H9 (cell line): ENCODE results near the gene SPHK2. TPM values are rescaled to one million over a fixed set of nuclear protein-coding genes. Genes with fewer than 3 reads are reported as not detected.

Source experiments
- DNase-seq: peaks from one replicate; pipeline ENCODE4 v3.0.0-alpha.2; 2017
- H2AFZ ChIP-seq: one replicate; pipeline ENCODE4 v1.6.1; 2013; ENCODE audit warnings: mild to moderate bottlenecking, low read length, control low read depth, moderate library complexity
- H2AK5ac ChIP-seq: 2 replicates; pipeline ENCODE4 v1.6.1; 2013; ENCODE audit warnings: low read length, control low read depth, mixed read lengths; ENCODE audit not compliant: insufficient read length
- H2BK120ac ChIP-seq: one replicate; pipeline ENCODE4 v1.6.1; 2013; ENCODE audit warnings: low read depth, mild to moderate bottlenecking, low read length, control low read depth, inconsistent platforms; ENCODE audit not compliant: poor library complexity, severe bottlenecking
- H2BK12ac ChIP-seq: 2 replicates; pipeline ENCODE4 v1.6.1; 2013; ENCODE audit warnings: low read length, control low read depth, mixed read lengths, low read depth; ENCODE audit not compliant: insufficient read length
- H2BK15ac ChIP-seq: 2 replicates; pipeline ENCODE4 v1.6.1; 2013; ENCODE audit warnings: low read depth, low read length, control low read depth
- H2BK20ac ChIP-seq: one replicate; pipeline ENCODE4 v1.6.1; 2013; ENCODE audit warnings: low read depth, mild to moderate bottlenecking, low read length, control low read depth, inconsistent platforms; ENCODE audit not compliant: poor library complexity, severe bottlenecking
- H2BK5ac ChIP-seq: 2 replicates; pipeline ENCODE4 v1.6.1; 2013; ENCODE audit warnings: low read length, control low read depth, mixed read lengths; ENCODE audit not compliant: insufficient read length
- H3K14ac ChIP-seq: 2 replicates; pipeline ENCODE4 v1.6.1; 2013; ENCODE audit warnings: low read length, control low read depth; ENCODE audit not compliant: insufficient read depth
- H3K18ac ChIP-seq: 2 replicates; pipeline ENCODE4 v1.6.1; 2013; ENCODE audit warnings: low read depth, mild to moderate bottlenecking, mixed read lengths, low read length, control low read depth; ENCODE audit not compliant: insufficient read length
- H3K23ac ChIP-seq: 2 replicates; pipeline ENCODE4 v1.6.1; 2013; ENCODE audit warnings: low read length, control low read depth, mixed read lengths, low read depth; ENCODE audit not compliant: insufficient read length
- H3K23me2 ChIP-seq: 2 replicates; pipeline ENCODE4 v1.6.1; 2013; ENCODE audit warnings: low read depth, mild to moderate bottlenecking, mixed read lengths, low read length, control low read depth; ENCODE audit not compliant: insufficient read length, poor library complexity, severe bottlenecking
- H3K27ac ChIP-seq: 2 replicates; pipeline ENCODE4 v1.5.1; 2013; ENCODE audit warnings: low read length, control low read depth, mixed read lengths, low read depth; ENCODE audit not compliant: insufficient read length
- H3K27me3 ChIP-seq: 2 replicates; pipeline ENCODE4 v1.6.1; 2013; ENCODE audit warnings: low read length, control low read depth, inconsistent platforms; ENCODE audit not compliant: insufficient read depth
- H3K4ac ChIP-seq: 2 replicates; pipeline ENCODE4 v1.6.1; 2013; ENCODE audit warnings: low read depth, mild to moderate bottlenecking, control low read depth, inconsistent platforms, low read length, moderate library complexity
- H3K4me1 ChIP-seq: 2 replicates; pipeline ENCODE4 v1.6.1; 2013; ENCODE audit warnings: low read length, control low read depth, inconsistent platforms; ENCODE audit not compliant: insufficient read depth
- H3K4me2 ChIP-seq: 2 replicates; pipeline ENCODE4 v1.6.1; 2013; ENCODE audit warnings: low read length, control low read depth, mixed read lengths; ENCODE audit not compliant: insufficient read length, insufficient read depth
- H3K56ac ChIP-seq: 2 replicates; pipeline ENCODE4 v1.6.1; 2013; ENCODE audit warnings: low read depth, mild to moderate bottlenecking, mixed read lengths, low read length, control low read depth; ENCODE audit not compliant: insufficient read length
- H3K79me1 ChIP-seq: 2 replicates; pipeline ENCODE4 v1.6.1; 2013; ENCODE audit warnings: low read depth, mild to moderate bottlenecking, moderate library complexity, low read length, control low read depth, inconsistent platforms; ENCODE audit not compliant: insufficient read depth, poor library complexity, severe bottlenecking
- H3K79me2 ChIP-seq: 2 replicates; pipeline ENCODE4 v1.6.1; 2013; ENCODE audit warnings: low read length, control low read depth, inconsistent platforms; ENCODE audit not compliant: insufficient read depth
- H3K9ac ChIP-seq: 2 replicates; pipeline ENCODE4 v1.6.1; 2013; ENCODE audit warnings: low read length, control low read depth, mixed read lengths; ENCODE audit not compliant: insufficient read length; ENCODE audit errors: extremely low read depth
- H3K9me3 ChIP-seq: one replicate; pipeline ENCODE4 v1.6.1; 2013; ENCODE audit warnings: low read depth, low read length, inconsistent platforms; ENCODE audit not compliant: control insufficient read depth
- H3T11ph ChIP-seq: one replicate; pipeline ENCODE4 v1.6.1; 2013; ENCODE audit warnings: mild to moderate bottlenecking, low read length, control low read depth, inconsistent platforms
- H4K20me1 ChIP-seq: one replicate; pipeline ENCODE4 v1.6.1; 2013; ENCODE audit not compliant: control insufficient read depth, insufficient read length, insufficient read depth
- H4K5ac ChIP-seq: 2 replicates; pipeline ENCODE4 v1.6.1; 2013; ENCODE audit warnings: low read depth, mild to moderate bottlenecking, mixed read lengths, low read length, control low read depth; ENCODE audit not compliant: insufficient read length
- H4K8ac ChIP-seq: replicated peaks from 2 replicates; pipeline ENCODE4 v1.6.1; 2013; ENCODE audit warnings: low read length, control low read depth, mixed read lengths, low read depth; ENCODE audit not compliant: insufficient read length
- H4K91ac ChIP-seq: 2 replicates; pipeline ENCODE4 v1.6.1; 2013; ENCODE audit warnings: low read depth, mild to moderate bottlenecking, moderate library complexity, mixed read lengths, low read length, control low read depth; ENCODE audit not compliant: insufficient read length
- H3K27ac Mint-ChIP-seq, 3 experiments: 2 replicates in 2 of 3; 3 replicates in 1 of 3; pipeline ENCODE4 v1.8.0; 2020 to 2021; ENCODE audit warnings: mixed read lengths in 3 of 3, mild to moderate bottlenecking in 1 of 3, moderate library complexity in 1 of 3
- H3K27me3 Mint-ChIP-seq: 2 replicates; pipeline ENCODE4 v1.8.0; 2021; ENCODE audit warnings: low read depth, mild to moderate bottlenecking, moderate library complexity, mixed read lengths
- H3K36me3 Mint-ChIP-seq, 3 experiments: 2 replicates in 2 of 3; 3 replicates in 1 of 3; pipeline ENCODE4 v1.8.0; 2020 to 2021; ENCODE audit warnings: low read depth in 3 of 3, mixed read lengths in 3 of 3; ENCODE audit not compliant: insufficient read depth in 1 of 3
- H3K4me1 Mint-ChIP-seq, 2 experiments: 2 replicates each; pipeline ENCODE4 v1.8.0; 2020; ENCODE audit warnings: mixed read lengths in 2 of 2
- H3K4me3 Mint-ChIP-seq, 2 experiments: 2 replicates in 1 of 2; 3 replicates in 1 of 2; pipeline ENCODE4 v1.8.0; 2020 to 2021; ENCODE audit warnings: mild to moderate bottlenecking in 2 of 2, mixed read lengths in 2 of 2, moderate library complexity in 1 of 2
- H3K9me3 Mint-ChIP-seq, 2 experiments: 2 replicates in 1 of 2; 3 replicates in 1 of 2; pipeline ENCODE4 v1.8.0; 2020; ENCODE audit warnings: mild to moderate bottlenecking in 2 of 2, mixed read lengths in 2 of 2, moderate library complexity in 1 of 2
- CTCF ChIP-seq: fragments of 200-600 bp; sonication (generic); conservative IDR thresholded peaks from 3 replicates; pipeline ENCODE4 v1.8.0; 2021; ENCODE audit warnings: antibody characterized with exemption, mild to moderate bottlenecking
- WGBS: extraction: QIAGEN DNeasy Blood & Tissue Kit; methylation state at CpG from one replicate; pipeline ENCODE4 v1.1.7; 2013; ENCODE audit warnings: missing lambda C conversion rate, low lambda C conversion rate, mixed read lengths; ENCODE audit not compliant: insufficient read length; ENCODE audit errors: extremely low coverage; 5-methylcytosine and 5-hydroxymethylcytosine counted together
- total RNA-seq: library from RNA; stranded (reverse); gene quantifications from 2 replicates; pipeline ENCODE4 v1.2.1, GENCODE V29; 2021

The SPHK2 gene
- total RNA-seq, 1 experiment from 2014 or later = 57.2 TPM

DNA sequence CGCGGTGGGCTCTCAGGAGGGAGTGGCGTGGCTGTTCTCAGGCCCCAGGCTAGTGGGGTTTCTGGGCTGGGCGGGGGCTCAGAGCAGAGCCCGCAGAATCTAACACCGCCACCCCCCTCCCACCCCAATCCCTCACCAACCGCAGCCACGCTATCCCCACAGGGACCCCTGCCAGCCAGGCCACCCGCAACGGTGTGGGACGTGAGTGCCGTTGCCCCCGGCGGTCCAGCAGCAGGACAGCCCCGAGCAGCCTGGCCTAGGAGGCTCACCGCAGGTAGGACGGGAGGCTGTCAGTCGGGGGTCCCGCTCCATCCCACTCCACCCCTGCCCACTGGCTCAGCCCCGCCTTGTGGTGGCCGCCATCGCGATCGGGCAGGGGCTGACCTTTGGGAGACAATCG, 53.7 kb downstream of the SPHK2 start, which contains the start of gene NTN5:
Gene NTN5, minus strand, starts transcription at position 24 of the 400 bp plus-strand sequence. CDS start 2,031 bp downstream, outside the sequence.
- Mint-ChIP-seq H3K36me3 (peaks cover 0 to 9% (median 7%) of the 10 kb centered on the region in 3 experiments; a peak in 5 of 7 replicates), H3K27me3 (peaks cover 6% of the 10 kb centered on the region), H3K9me3 (peaks cover 8 to 11% of the 10 kb centered on the region in 2 experiments), H3K4me3 (peak within 1 kb of the TSS; percentile 12 to 60; a peak in 4 of 5 replicates), H3K27ac (peak within 1 kb of the TSS in 1 of 3 experiments; percentile 76; a peak in 1 of 7 replicates), H3K4me1 (peaks cover 29 to 35% of the 10 kb centered on the region in 2 experiments)
- Histone ChIP-seq H3K27ac (no peak within 1 kb of the TSS), H3K4me2 (no peak within 1 kb of the TSS), H3T11ph (no peak within 1 kb of the TSS), H2BK20ac (no peak within 1 kb of the TSS), H3K9me3 (no peaks in the 10 kb centered on the region), H3K79me1 (no peaks in the 10 kb centered on the region), H3K18ac (no peak within 1 kb of the TSS), H4K20me1 (peaks cover 2% of the 10 kb centered on the region), H3K27me3 (no peaks in the 10 kb centered on the region), H2BK5ac (no peak within 1 kb of the TSS), H3K23ac (no peak within 1 kb of the TSS), H3K79me2 (no peaks in the 10 kb centered on the region), H3K14ac (no peak within 1 kb of the TSS; the same call in 1 of the 2 replicates), H3K23me2 (no peaks in the 10 kb centered on the region), H4K5ac (no peak within 1 kb of the TSS), H2AK5ac (no peak within 1 kb of the TSS), H3K9ac (no peak within 1 kb of the TSS), H4K91ac (no peak within 1 kb of the TSS), H2BK15ac (no peak within 1 kb of the TSS), H3K56ac (no peak within 1 kb of the TSS), H4K8ac (no peak within 1 kb of the TSS), H2BK120ac (no peak within 1 kb of the TSS), H2BK12ac (no peak within 1 kb of the TSS), H3K4me1 (no peaks in the 10 kb centered on the region; the same call in 1 of the 2 replicates), H3K4ac (no peak within 1 kb of the TSS), H2AFZ (no peak within 1 kb of the TSS)
- no CpG with 5 or more reads among the region's 25 CpGs for WGBS
- DNase-seq = no peak
- no peak for TF ChIP-seq CTCF
